Psoas muscle (tissue), 8 donors: Measurements from ENCODE around the gene DKKL1. TPM values are rescaled to one million over a fixed set of nuclear protein-coding genes. Genes with fewer than 3 reads are reported as not detected.

Experiments used
- ATAC-seq, 4 donors: fragments of 200-7000 bp; cut with Tn5 transposase; one replicate each; pipeline ENCODE4 v1.9.1; 2020; ENCODE audit warnings: moderate library complexity in 3 of 4, mild to moderate bottlenecking in 2 of 4
- DNase-seq, 2 donors: peaks; one replicate each; pipeline ENCODE4 v3.0.0-alpha.2; 2020
- H3K27ac ChIP-seq: fragments of 200-600 bp; one replicate; pipeline ENCODE4 v1.8.0; 2022
- H3K27me3 ChIP-seq, 3 donors: fragments of 200-600 bp in 1 of 3; one replicate each; pipeline versions ENCODE4 v1.6.1 to v1.8.0; 2013 to 2022; ENCODE audit warnings: low read length in 2 of 3, mild to moderate bottlenecking in 2 of 3, moderate library complexity in 1 of 3; ENCODE audit not compliant: insufficient read depth in 3 of 3
- H3K36me3 ChIP-seq, 2 donors: fragments of 200-600 bp in 1 of 2; one replicate each; pipeline versions ENCODE4 v1.6.1 to v1.8.0; 2013 to 2022; ENCODE audit warnings: low read depth in 1 of 2, mild to moderate bottlenecking in 1 of 2, moderate library complexity in 1 of 2; ENCODE audit not compliant: insufficient read depth in 1 of 2
- H3K4me1 ChIP-seq: fragments of 200-600 bp; one replicate; pipeline ENCODE4 v1.8.0; 2022
- H3K4me3 ChIP-seq: fragments of 200-600 bp; one replicate; pipeline ENCODE4 v1.8.0; 2022; ENCODE audit warnings: mild to moderate bottlenecking
- H3K9me3 ChIP-seq: fragments of 200-600 bp; one replicate; pipeline ENCODE4 v1.8.0; 2022
- CTCF ChIP-seq: fragments of 200-600 bp; IDR thresholded peaks from one replicate; pipeline ENCODE4 v1.8.0; 2022; ENCODE audit warnings: antibody characterized with exemption
- WGBS, 3 donors: extraction: QIAGEN DNeasy Blood & Tissue Kit; methylation state at CpG; one replicate each; pipeline versions ENCODE4 v1.1.6 to v1.1.7; 2013; 5-methylcytosine and 5-hydroxymethylcytosine counted together
- intact Hi-C, 2 donors: fragments of 100-400 bp; cut with DNase I; formaldehyde crosslinking; loops; one replicate each; pipeline versions ENCODE4 v1.11.0 to v1.14.2; 2022
- polyA plus RNA-seq, 3 donors: library from polyadenylated mRNA; stranded (reverse); fragments of 200-250 nt; gene quantifications; one replicate each; pipeline ENCODE4 v1.2.3, GENCODE V29; 2013
- total RNA-seq, 4 donors: library from RNA; stranded (reverse); fragmentation: NEBNext Ultra II Directional in 2 of 4; extraction: Animal tissue kit (Norgen Biotek cat#: 25700) in 2 of 4; gene quantifications; one replicate each; pipeline versions ENCODE4 v1.2.1 to v1.2.4, GENCODE V29; 2021 to 2023
- donor health status: healthy with polysubstance abuse.
- donor health status: DM: no; HTN: no; CAD: no; lungs with moderate emphysema.
- donor health status: Bipolar disorder and iron deficiency.
- donor health status: healthy.
- donor health status: DM: yes; HTN: yes; CAD: no.
- donor health status: DM: no; HTN: no; CAD: no.
- donor health status: DM: no; HTN: no; CAD: no.
- donor health status: DM: yes; HTN: yes; CAD: no.

The DKKL1 gene
- total and polyA plus RNA-seq, 7 donors = 0.06 TPM; not detected in 6

- DNase-seq = no peak
Measured at GRCh38 chr19:49393881-49394280, 30.2 kb downstream of the DKKL1 start.

GRCh38 chr19:49395581-49396407, 32.1 kb downstream of the DKKL1 start:
- Histone ChIP-seq H3K9me3 (no peaks in the 10 kb centered on the region), H3K4me1 (no peaks in the 10 kb centered on the region), H3K36me3 (no peaks in the 10 kb centered on the region), H3K27me3 (no peaks in the 10 kb centered on the region), H3K4me3 (no peak overlapping the region), H3K27ac (no peak overlapping the region)
- intact Hi-C loops = loop anchor here in 1 of 2 donors (2.0 kb wide), 1 partner anchor 23 kb away; no protein-coding TSS in a partner anchor
- no peak for TF ChIP-seq CTCF
- DNase-seq = no peak
- no peak for ATAC-seq
- 64 to 77% (median 76%) methylated on average over 14 to 15 of the region's 15 CpGs for WGBS, 3 donors

More at GRCh38 chr19:49393881-49394280, 30.2 kb downstream of the DKKL1 start:
- Histone ChIP-seq H3K36me3 (no peaks in the 10 kb centered on the region), H3K27me3 (peaks cover 0 to under 1% (median 0%) of the 10 kb centered on the region in 3 donors), H3K4me3 (no peak overlapping the region), H3K27ac (no peak overlapping the region), H3K4me1 (no peaks in the 10 kb centered on the region), H3K9me3 (no peaks in the 10 kb centered on the region)
- 50 to 53% (median 52%) methylated on average over 5 of the region's 5 CpGs for WGBS, 3 donors
- ATAC-seq = no peak
- intact Hi-C loops = loop anchor here (2.0 kb wide), 2 partner anchors 25 to 49 kb away; no protein-coding TSS in a partner anchor
- no peak for TF ChIP-seq CTCF

GRCh38 chr19:49396738-49397505, 33.2 kb downstream of the DKKL1 start:
- 74 to 78% (median 74%) methylated on average over 8 of the region's 8 CpGs for WGBS, 3 donors
- Histone ChIP-seq H3K4me1 (no peaks in the 10 kb centered on the region), H3K9me3 (no peaks in the 10 kb centered on the region), H3K4me3 (no peak overlapping the region), H3K27ac (no peak overlapping the region), H3K27me3 (no peaks in the 10 kb centered on the region), H3K36me3 (no peaks in the 10 kb centered on the region)
- no peak for ATAC-seq
- TF ChIP-seq CTCF = no peak
- intact Hi-C loops = no loop called here
- no peak for DNase-seq

GRCh38 chr19:49398001-49398615, 34.4 kb downstream of the DKKL1 start:
- no peaks in the 10 kb centered on the region for H3K4me1 ChIP-seq
- WGBS, 3 donors = 49 to 53% (median 49%) methylated on average over 11 of the region's 11 CpGs
- H3K9me3 ChIP-seq = no peaks in the 10 kb centered on the region
- intact Hi-C loops = no loop called here
- DNase-seq (no peak), ATAC-seq (no peak)
- H3K27ac ChIP-seq = no peak overlapping the region
- no peaks in the 10 kb centered on the region for H3K36me3 ChIP-seq
- H3K4me3 ChIP-seq = no peak overlapping the region
- TF ChIP-seq CTCF = no peak
- H3K27me3 ChIP-seq = no peaks in the 10 kb centered on the region
